IMR-90 (cell line): ENCODE results near the gene ATOH8. TPM values are rescaled to one million over a fixed set of nuclear protein-coding genes. Genes with fewer than 3 reads are reported as not detected.
A peak's percentile ranks its signal among the peaks of the same experiment; 100 is the strongest.

Experiments used
- ATAC-seq: fragments of 200-7000 bp; cut with Tn5 transposase; 2 replicates; pipeline ENCODE4 v1.9.1; 2020; ENCODE audit warnings: low read depth, mild to moderate bottlenecking, moderate library complexity
- BruUV-seq: library from RNA; stranded (reverse); fragments of 400-500 nt; replicated peaks from 2 replicates; lab custom pipeline; 2021; lab: Mats Ljungman, UMichigan
- CTCF ChIA-PET: fragments of 300-600 bp; formaldehyde crosslinking; extraction: SDS; loops from one replicate; lab custom pipeline; 2021; ENCODE audit warnings: antibody characterized with exemption; lab: Yijun Ruan, JAX
- POLR2A ChIA-PET: fragments of 300-600 bp; sonication (Branson Sonifier 250); formaldehyde crosslinking; loops from one replicate; lab custom pipeline; 2022; ENCODE audit warnings: antibody characterized with exemption; ENCODE audit not compliant: unreplicated experiment; lab: Charles Lee
- DNase-seq: peaks from one replicate; pipeline ENCODE4 v3.0.0; 2013
- H2AFZ ChIP-seq: replicated peaks from 2 replicates; pipeline ENCODE3; 2013; ENCODE audit warnings: low read length, mild to moderate bottlenecking; ENCODE audit not compliant: poor library complexity
- H2AK5ac ChIP-seq: 2 replicates; pipeline ENCODE4 v1.6.1; 2013; ENCODE audit warnings: low read depth, low read length, inconsistent platforms
- H2AK9ac ChIP-seq: replicated peaks from 2 replicates; pipeline ENCODE3; 2013; ENCODE audit warnings: mild to moderate bottlenecking, low read depth, low read length, moderate library complexity; ENCODE audit not compliant: poor library complexity
- H2BK120ac ChIP-seq: 2 replicates; pipeline ENCODE4 v1.6.1; 2013; ENCODE audit warnings: low read depth, low read length, inconsistent platforms
- H2BK15ac ChIP-seq: 3 replicates; pipeline ENCODE4 v1.6.1; 2013; ENCODE audit warnings: low read depth, low read length, inconsistent platforms
- H2BK20ac ChIP-seq: 2 replicates; pipeline ENCODE4 v1.6.1; 2013; ENCODE audit warnings: low read depth, mild to moderate bottlenecking, inconsistent platforms, low read length, moderate library complexity
- H2BK5ac ChIP-seq: 2 replicates; pipeline ENCODE4 v1.6.1; 2013; ENCODE audit warnings: mild to moderate bottlenecking, low read depth, low read length, inconsistent platforms; ENCODE audit not compliant: poor library complexity, severe bottlenecking
- H3K14ac ChIP-seq: replicated peaks from 2 replicates; pipeline ENCODE4 v1.6.1; 2013; ENCODE audit warnings: low read depth, low read length, inconsistent platforms
- H3K18ac ChIP-seq: 2 replicates; pipeline ENCODE4 v1.6.1; 2013; ENCODE audit warnings: low read depth, low read length, control low read depth
- H3K23ac ChIP-seq: 2 replicates; pipeline ENCODE4 v1.6.1; 2013; ENCODE audit warnings: low read depth, low read length, inconsistent platforms
- H3K27ac ChIP-seq: 2 replicates; pipeline ENCODE4 v1.5.1; 2013; ENCODE audit warnings: mild to moderate bottlenecking, control low read depth, low read length; ENCODE audit not compliant: insufficient read depth
- H3K27me3 ChIP-seq: 2 replicates; pipeline ENCODE4 v1.6.1; 2013; ENCODE audit warnings: low read length; ENCODE audit not compliant: control insufficient read depth, insufficient read depth
- H3K36me3 ChIP-seq: 2 replicates; pipeline ENCODE4 v1.6.1; 2013; ENCODE audit warnings: low read length, mixed read lengths; ENCODE audit not compliant: control insufficient read depth, insufficient read depth
- H3K4ac ChIP-seq: 2 replicates; pipeline ENCODE4 v1.6.1; 2013; ENCODE audit warnings: low read depth, low read length, inconsistent platforms
- H3K4me1 ChIP-seq: 2 replicates; pipeline ENCODE4 v1.6.1; 2013; ENCODE audit warnings: low read length, mixed read lengths; ENCODE audit not compliant: control insufficient read depth, insufficient read depth
- H3K4me2 ChIP-seq: 2 replicates; pipeline ENCODE4 v1.6.1; 2013; ENCODE audit warnings: low read depth, mild to moderate bottlenecking, control low read depth, low read length, moderate library complexity
- H3K4me3 ChIP-seq: 2 replicates; pipeline ENCODE4 v1.5.1; 2013; ENCODE audit warnings: low read depth, mild to moderate bottlenecking, control low read depth, low read length, moderate library complexity; ENCODE audit not compliant: insufficient read depth
- H3K56ac ChIP-seq: 2 replicates; pipeline ENCODE4 v1.6.1; 2013; ENCODE audit warnings: low read length, inconsistent platforms; ENCODE audit not compliant: insufficient read depth; ENCODE audit errors: extremely low read depth
- H3K79me1 ChIP-seq, 2 experiments: 2 replicates each; pipeline ENCODE4 v1.6.1; 2013; ENCODE audit warnings: low read length in 2 of 2, inconsistent platforms in 1 of 2, low read depth in 1 of 2
- H3K9ac ChIP-seq: 2 replicates; pipeline ENCODE4 v1.6.1; 2013; ENCODE audit warnings: low read depth, low read length, control low read depth
- H3K9me1 ChIP-seq: 2 replicates; pipeline ENCODE4 v1.6.1; 2013; ENCODE audit warnings: low read length, inconsistent platforms; ENCODE audit not compliant: insufficient read depth
- H3K9me3 ChIP-seq: 2 replicates; pipeline ENCODE4 v1.6.1; 2013; ENCODE audit warnings: low read length; ENCODE audit not compliant: control insufficient read depth, insufficient read depth
- H4K20me1 ChIP-seq: 2 replicates; pipeline ENCODE4 v1.6.1; 2013; ENCODE audit warnings: low read length, inconsistent platforms; ENCODE audit not compliant: insufficient read depth
- H4K5ac ChIP-seq: 2 replicates; pipeline ENCODE4 v1.6.1; 2013; ENCODE audit warnings: mild to moderate bottlenecking, low read depth, low read length, control low read depth
- H4K8ac ChIP-seq, 2 experiments: 2 replicates each; pipeline ENCODE4 v1.6.1; 2013; ENCODE audit warnings: low read depth in 2 of 2, low read length in 2 of 2, control low read depth in 1 of 2, inconsistent platforms in 1 of 2
- H4K91ac ChIP-seq: 2 replicates; pipeline ENCODE4 v1.6.1; 2013; ENCODE audit warnings: low read depth, low read length, inconsistent platforms; ENCODE audit not compliant: insufficient read depth
- BHLHE40 ChIP-seq: fragments of 150-350 bp; IDR thresholded peaks from 2 replicates; pipeline ENCODE4 v1.6.1; 2016; ENCODE audit warnings: mild to moderate bottlenecking, low read depth, low read length
- CEBPB ChIP-seq: IDR thresholded peaks from 2 replicates; pipeline ENCODE4 v1.6.1; 2012; ENCODE audit warnings: low read depth, low read length, improper control_type of control experiment
- CHD1 ChIP-seq: IDR thresholded peaks from 2 replicates; pipeline ENCODE4 v1.6.1; 2012; ENCODE audit warnings: low read depth, low read length, improper control_type of control experiment
- FOS ChIP-seq: fragments of 150-350 bp; IDR thresholded peaks from 2 replicates; pipeline ENCODE4 v1.6.1; 2016; ENCODE audit warnings: low read depth, low read length
- MAFK ChIP-seq: IDR thresholded peaks from 2 replicates; pipeline ENCODE4 v1.6.1; 2012; ENCODE audit warnings: low read depth, low read length, improper control_type of control experiment
- MAZ ChIP-seq: IDR thresholded peaks from 2 replicates; pipeline ENCODE4 v1.6.1; 2012; ENCODE audit warnings: low read depth, mild to moderate bottlenecking, low read length, improper control_type of control experiment, moderate library complexity, borderline replicate concordance
- MXI1 ChIP-seq: IDR thresholded peaks from 2 replicates; pipeline ENCODE4 v1.6.1; 2012; ENCODE audit warnings: low read depth, mild to moderate bottlenecking, low read length, moderate library complexity, borderline replicate concordance
- NFE2L2 ChIP-seq: fragments of 150-350 bp; IDR thresholded peaks from 2 replicates; pipeline ENCODE4 v1.6.1; 2016; ENCODE audit warnings: low read depth, mild to moderate bottlenecking, low read length
- POLR2A ChIP-seq: IDR thresholded peaks from 2 replicates; pipeline ENCODE4 v1.6.1; 2012; ENCODE audit warnings: mild to moderate bottlenecking, low read depth, low read length
- RAD21 ChIP-seq: IDR thresholded peaks from 2 replicates; pipeline ENCODE4 v1.6.1; 2012; ENCODE audit warnings: low read length, improper control_type of control experiment
- RCOR1 ChIP-seq: IDR thresholded peaks from 2 replicates; pipeline ENCODE4 v1.6.1; 2012; ENCODE audit warnings: mild to moderate bottlenecking, low read length, improper control_type of control experiment; ENCODE audit not compliant: insufficient replicate concordance
- RFX5 ChIP-seq: IDR thresholded peaks from 2 replicates; pipeline ENCODE4 v1.8.0; 2012; ENCODE audit warnings: low read depth, mild to moderate bottlenecking, low read length, moderate library complexity
- SMC3 ChIP-seq: fragments of 150-350 bp; IDR thresholded peaks from 2 replicates; pipeline ENCODE4 v1.6.1; 2016; ENCODE audit warnings: low read depth, mild to moderate bottlenecking, antibody characterized with exemption, low read length, moderate library complexity
- WGBS, 2 experiments: methylation state at CpG; one replicate each; pipeline versions ENCODE4 v1.1.5 to v1.1.7; 2013; ENCODE audit warnings: missing lambda C conversion rate in 2 of 2; ENCODE audit not compliant: insufficient read length in 1 of 2; ENCODE audit errors: extremely low coverage in 2 of 2; 5-methylcytosine and 5-hydroxymethylcytosine counted together
- dilution Hi-C: fragments of 300-500 bp; cut with HindIII; formaldehyde crosslinking; loops from one replicate; pipeline ENCODE4 v1.14.3; 2018; ENCODE audit warnings: low sequenced_read_pairs; ENCODE audit not compliant: unreplicated experiment
- in situ Hi-C: fragments of 300-500 bp; cut with MboI; formaldehyde crosslinking; loops from 3 replicates; pipeline ENCODE4 v1.14.3; 2019; ENCODE audit warnings: low sequenced_read_pairs, inconsistent platforms, mixed read lengths
- intact Hi-C: fragments of 100-400 bp; cut with micrococcal nuclease; formaldehyde crosslinking; loops from 2 replicates; pipeline ENCODE4 v1.10.0; 2022
- polyA plus RNA-seq, 3 experiments: library from polyadenylated mRNA; depleted of rRNA; stranded (reverse); fragments of >200 nt; gene quantifications; 2 replicates each; pipeline ENCODE4 v1.2.3, GENCODE V29; 2012; ENCODE audit warnings: low replicate concordance in 1 of 3
- total RNA-seq: library from RNA; depleted of rRNA; stranded (reverse); fragments of >200 nt; gene quantifications from 2 replicates; pipeline ENCODE4 v1.2.3, GENCODE V29; 2012
- TF ChIP-seq, protein P1 (sequence below): conservative IDR thresholded peaks from 2 replicates; pipeline ENCODE4 v1.5.1; 2012; ENCODE audit warnings: mild to moderate bottlenecking, low read depth, low read length, improper control_type of control experiment
- TF ChIP-seq, protein P2 (sequence below): fragments of 150-350 bp; IDR thresholded peaks from 2 replicates; pipeline ENCODE4 v1.6.1; 2016; ENCODE audit warnings: low read depth, mild to moderate bottlenecking, low read length, moderate library complexity, borderline replicate concordance
- TF ChIP-seq, protein P3 (sequence below): fragments of 150-350 bp; IDR thresholded peaks from 2 replicates; pipeline ENCODE4 v1.6.1; 2017; ENCODE audit warnings: mild to moderate bottlenecking, antibody characterized with exemption, low read length, low read depth

Gene ATOH8
- total and polyA plus RNA-seq, 2 of the 4 experiments (the other 2 are of a cell fraction) = 7.9 to 9.0 TPM

DNA sequence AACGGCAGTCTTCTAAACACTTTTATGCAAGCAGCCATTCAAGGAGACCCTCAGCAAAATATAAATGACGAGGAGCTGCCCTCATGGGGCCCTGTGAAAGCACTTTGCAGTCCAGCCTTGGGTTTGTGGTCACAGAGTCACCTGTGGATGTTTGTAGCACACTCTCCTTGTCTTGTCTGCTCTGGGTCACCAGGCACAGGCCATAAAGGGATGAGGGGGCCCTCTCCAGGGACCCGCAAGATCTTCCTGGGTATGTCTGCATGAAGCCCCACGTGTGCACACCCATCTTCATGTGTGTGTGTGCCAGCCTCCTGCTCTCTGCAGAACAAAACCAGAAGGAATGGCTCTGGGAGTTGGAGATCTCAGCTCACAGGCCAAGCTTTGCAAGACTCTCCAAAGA, 36.2 kb downstream of the ATOH8 start:
- H3K9me1 ChIP-seq = peaks cover 26% of the 10 kb centered on the region
- in situ Hi-C loops = no loop called here
- H3K79me1 ChIP-seq = 0 out of 4 replicates have a peak, but pooled peaks cover 0 to 7% of the 10 kb centered on the region in 2 experiments
- TF ChIP-seq MAFK (no peak), FOS (no peak), POLR2A (no peak), SMC3 (no peak), CEBPB (no peak), MXI1 (no peak), RCOR1 (no peak), RFX5 (no peak), MAZ (no peak), BHLHE40 (no peak), CHD1 (no peak), NFE2L2 (no peak), RAD21 (no peak)
- TF ChIP-seq, protein P1, sequence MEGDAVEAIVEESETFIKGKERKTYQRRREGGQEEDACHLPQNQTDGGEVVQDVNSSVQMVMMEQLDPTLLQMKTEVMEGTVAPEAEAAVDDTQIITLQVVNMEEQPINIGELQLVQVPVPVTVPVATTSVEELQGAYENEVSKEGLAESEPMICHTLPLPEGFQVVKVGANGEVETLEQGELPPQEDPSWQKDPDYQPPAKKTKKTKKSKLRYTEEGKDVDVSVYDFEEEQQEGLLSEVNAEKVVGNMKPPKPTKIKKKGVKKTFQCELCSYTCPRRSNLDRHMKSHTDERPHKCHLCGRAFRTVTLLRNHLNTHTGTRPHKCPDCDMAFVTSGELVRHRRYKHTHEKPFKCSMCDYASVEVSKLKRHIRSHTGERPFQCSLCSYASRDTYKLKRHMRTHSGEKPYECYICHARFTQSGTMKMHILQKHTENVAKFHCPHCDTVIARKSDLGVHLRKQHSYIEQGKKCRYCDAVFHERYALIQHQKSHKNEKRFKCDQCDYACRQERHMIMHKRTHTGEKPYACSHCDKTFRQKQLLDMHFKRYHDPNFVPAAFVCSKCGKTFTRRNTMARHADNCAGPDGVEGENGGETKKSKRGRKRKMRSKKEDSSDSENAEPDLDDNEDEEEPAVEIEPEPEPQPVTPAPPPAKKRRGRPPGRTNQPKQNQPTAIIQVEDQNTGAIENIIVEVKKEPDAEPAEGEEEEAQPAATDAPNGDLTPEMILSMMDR = no peak
- TF ChIP-seq, protein P2, sequence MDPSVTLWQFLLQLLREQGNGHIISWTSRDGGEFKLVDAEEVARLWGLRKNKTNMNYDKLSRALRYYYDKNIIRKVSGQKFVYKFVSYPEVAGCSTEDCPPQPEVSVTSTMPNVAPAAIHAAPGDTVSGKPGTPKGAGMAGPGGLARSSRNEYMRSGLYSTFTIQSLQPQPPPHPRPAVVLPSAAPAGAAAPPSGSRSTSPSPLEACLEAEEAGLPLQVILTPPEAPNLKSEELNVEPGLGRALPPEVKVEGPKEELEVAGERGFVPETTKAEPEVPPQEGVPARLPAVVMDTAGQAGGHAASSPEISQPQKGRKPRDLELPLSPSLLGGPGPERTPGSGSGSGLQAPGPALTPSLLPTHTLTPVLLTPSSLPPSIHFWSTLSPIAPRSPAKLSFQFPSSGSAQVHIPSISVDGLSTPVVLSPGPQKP = no peak
- TF ChIP-seq, protein P3, sequence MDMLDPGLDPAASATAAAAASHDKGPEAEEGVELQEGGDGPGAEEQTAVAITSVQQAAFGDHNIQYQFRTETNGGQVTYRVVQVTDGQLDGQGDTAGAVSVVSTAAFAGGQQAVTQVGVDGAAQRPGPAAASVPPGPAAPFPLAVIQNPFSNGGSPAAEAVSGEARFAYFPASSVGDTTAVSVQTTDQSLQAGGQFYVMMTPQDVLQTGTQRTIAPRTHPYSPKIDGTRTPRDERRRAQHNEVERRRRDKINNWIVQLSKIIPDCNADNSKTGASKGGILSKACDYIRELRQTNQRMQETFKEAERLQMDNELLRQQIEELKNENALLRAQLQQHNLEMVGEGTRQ = no peak
- DNase-seq (no peak), ATAC-seq (no peak)
- ChIA-PET CTCF (interaction anchor here (0.8 kb wide), 1 partner anchor 18 kb away, joined by 3 read pairs; no protein-coding TSS in a partner anchor), POLR2A (no interaction called here)
- H3K23ac ChIP-seq = no peak overlapping the region
- H3K27me3 ChIP-seq = no peaks in the 10 kb centered on the region
- H4K91ac ChIP-seq = peak overlapping the region; percentile 28; the same call in 1 of the 2 replicates
- peak overlapping the region; percentile 15; the same call in 1 of the 2 replicates for H2AK5ac ChIP-seq
- intact Hi-C loops = no loop called here
- no peak overlapping the region for H3K9ac ChIP-seq
- H4K20me1 ChIP-seq = no peaks in the 10 kb centered on the region
- no peak overlapping the region for H2BK15ac ChIP-seq
- WGBS, 2 experiments = 100% methylated on average over 2 of the region's 4 CpGs; no CpG with 5 or more reads in 1 of the 2 experiments
- dilution Hi-C loops = no loop called here
- H3K9me3 ChIP-seq = no peaks in the 10 kb centered on the region
- H2BK5ac ChIP-seq = no peak overlapping the region
- H4K8ac ChIP-seq = no peak overlapping the region
- H2AFZ ChIP-seq = no peak overlapping the region
- H3K56ac ChIP-seq = no peak overlapping the region
- no peak overlapping the region for H2AK9ac ChIP-seq
- H2BK120ac ChIP-seq = 0 out of 2 replicates have a peak overlapping the region, but pooled peaks have one; percentile 21
- no peak overlapping the region for H3K18ac ChIP-seq
- no TSS peak for BruUV-seq
- H2BK20ac ChIP-seq = no peak overlapping the region
- peaks cover 33% of the 10 kb centered on the region for H3K4me1 ChIP-seq
- H3K36me3 ChIP-seq = peaks cover 20% of the 10 kb centered on the region
- no peak overlapping the region for H4K5ac ChIP-seq
- H3K27ac ChIP-seq = no peak overlapping the region
- no peak overlapping the region for H3K4me3 ChIP-seq
- no peak overlapping the region for H3K4me2 ChIP-seq
- peak overlapping the region; percentile 5; the same call in 1 of the 2 replicates for H3K4ac ChIP-seq
- H3K14ac ChIP-seq = no peak overlapping the region
